ENCODE results near the gene ADAMTS18.

Gene ADAMTS18

GRCh38 chr16:77304877-77305276 lies 130.0 kb downstream of the ADAMTS18 start:
- Histone ChIP-seq H3K36me3 (ENCODE audit: insufficient read depth) (no peaks in the 10 kb centered on the region), H2AFZ (ENCODE audit: low read depth) (no peak overlapping the region)
- TF ChIP-seq CTCF (conservative IDR thresholded peaks at IDR 0.05; ENCODE audit: low read depth, low read length): no peak

GRCh38 chr16:77304134-77304533 lies 130.7 kb downstream of the ADAMTS18 start:
- Histone ChIP-seq H3K27ac (no peak overlapping the region), H3K9ac (no peak overlapping the region), H4K20me1 (ENCODE audit: insufficient read depth) (no peaks in the 10 kb centered on the region), H3K36me3 (ENCODE audit: insufficient read depth) (no peaks in the 10 kb centered on the region), H2AFZ (ENCODE audit: low read depth) (no peak overlapping the region), H3K79me2 (ENCODE audit: insufficient read depth, low read depth) (no peaks in the 10 kb centered on the region), H3K4me3 (IDR thresholded peaks at IDR 0.05; ENCODE audit: insufficient read depth, low read depth, low read length) (no peak overlapping the region), H3K4me1 (ENCODE audit: low read depth, poor library complexity, severe bottlenecking) (peaks cover 16% of the 10 kb centered on the region), H3K27me3 (ENCODE audit: insufficient read depth, low read depth) (no peaks in the 10 kb centered on the region), H3K4me2 (no peak overlapping the region)
- no peak for TF ChIP-seq CTCF (conservative IDR thresholded peaks at IDR 0.05; ENCODE audit: low read depth, low read length)

More at GRCh38 chr16:77304877-77305276, 130.0 kb downstream of the ADAMTS18 start:
- no peak overlapping the region for H3K27ac ChIP-seq
- H3K79me2 ChIP-seq (ENCODE audit: insufficient read depth, low read depth): no peaks in the 10 kb centered on the region
- no peak overlapping the region for H3K9ac ChIP-seq
- no peak overlapping the region for H3K4me3 ChIP-seq (IDR thresholded peaks at IDR 0.05; ENCODE audit: insufficient read depth, low read depth, low read length)
- peaks cover 16% of the 10 kb centered on the region for H3K4me1 ChIP-seq (ENCODE audit: low read depth, poor library complexity, severe bottlenecking)
- H3K27me3 ChIP-seq (ENCODE audit: insufficient read depth, low read depth): no peaks in the 10 kb centered on the region
- no peaks in the 10 kb centered on the region for H4K20me1 ChIP-seq (ENCODE audit: insufficient read depth)
- H3K4me2 ChIP-seq: no peak overlapping the region

GRCh38 chr16:77302674-77303073 lies 132.2 kb downstream of the ADAMTS18 start:
- H3K4me1 ChIP-seq (ENCODE audit: low read depth, poor library complexity, severe bottlenecking): peaks cover 3% of the 10 kb centered on the region
- H2AFZ ChIP-seq (ENCODE audit: low read depth): no peak overlapping the region
- no peaks in the 10 kb centered on the region for H3K27me3 ChIP-seq (ENCODE audit: insufficient read depth, low read depth)
- no peak overlapping the region for H3K4me3 ChIP-seq (IDR thresholded peaks at IDR 0.05; ENCODE audit: insufficient read depth, low read depth, low read length)
- no peaks in the 10 kb centered on the region for H4K20me1 ChIP-seq (ENCODE audit: insufficient read depth)
- H3K27ac ChIP-seq: no peak overlapping the region
- H3K36me3 ChIP-seq (ENCODE audit: insufficient read depth): no peaks in the 10 kb centered on the region
- H3K79me2 ChIP-seq (ENCODE audit: insufficient read depth, low read depth): no peaks in the 10 kb centered on the region
- no peak overlapping the region for H3K4me2 ChIP-seq
- H3K9ac ChIP-seq: no peak overlapping the region
- TF ChIP-seq CTCF (conservative IDR thresholded peaks at IDR 0.05; ENCODE audit: low read depth, low read length): no peak

- no peak overlapping the region for H3K4me2 ChIP-seq
- no peak overlapping the region for H3K27ac ChIP-seq
- no peak overlapping the region for H3K4me3 ChIP-seq (IDR thresholded peaks at IDR 0.05; ENCODE audit: insufficient read depth, low read depth, low read length)
- H3K79me2 ChIP-seq (ENCODE audit: insufficient read depth, low read depth): no peaks in the 10 kb centered on the region
- no peaks in the 10 kb centered on the region for H3K4me1 ChIP-seq (ENCODE audit: low read depth, poor library complexity, severe bottlenecking)
- no peaks in the 10 kb centered on the region for H3K36me3 ChIP-seq (ENCODE audit: insufficient read depth)
- TF ChIP-seq CTCF (conservative IDR thresholded peaks at IDR 0.05; ENCODE audit: low read depth, low read length): no peak
- H4K20me1 ChIP-seq (ENCODE audit: insufficient read depth): no peaks in the 10 kb centered on the region
- no peak overlapping the region for H2AFZ ChIP-seq (ENCODE audit: low read depth)
- no peak overlapping the region for H3K9ac ChIP-seq
- H3K27me3 ChIP-seq (ENCODE audit: insufficient read depth, low read depth): no peaks in the 10 kb centered on the region
These were observed 132.6 kb downstream of the ADAMTS18 start for GRCh38 chr16:77302249-77302648.

All from KMS-11 (cell line).